HepG2 (cell line): ENCODE results near the gene CISD3. TPM values are rescaled to one million over a fixed set of nuclear protein-coding genes. Genes with fewer than 3 reads are reported as not detected.

Source experiments
- ARHGAP35 ChIP-seq: sonication (generic); formaldehyde crosslinking; IDR thresholded peaks from 2 replicates; pipeline ENCODE4 v1.9.0; 2022; ENCODE audit warnings: mild to moderate bottlenecking, inconsistent platforms, moderate library complexity, missing genetic modification reagents, borderline replicate concordance
- CBFB ChIP-seq: sonication (generic); formaldehyde crosslinking; IDR thresholded peaks from 2 replicates; pipeline ENCODE4 v1.4.0; 2020; ENCODE audit warnings: missing genetic modification reagents
- CBX5 ChIP-seq: sonication (generic); formaldehyde crosslinking; IDR thresholded peaks from 2 replicates; pipeline ENCODE4 v1.4.0; 2020; ENCODE audit warnings: missing genetic modification reagents, borderline replicate concordance
- CEBPG ChIP-seq: IDR thresholded peaks from 2 replicates; pipeline ENCODE4 v1.6.1; 2016
- EED ChIP-seq: sonication (generic); formaldehyde crosslinking; IDR thresholded peaks from 2 replicates; pipeline ENCODE4 v1.5.0; 2020; ENCODE audit warnings: mild to moderate bottlenecking, missing genetic modification reagents
- GTF3A ChIP-seq: sonication (generic); formaldehyde crosslinking; conservative IDR thresholded peaks from 2 replicates; pipeline ENCODE4 v1.4.0; 2020; ENCODE audit warnings: mild to moderate bottlenecking, missing genetic modification reagents
- HMG20A ChIP-seq: IDR thresholded peaks from 2 replicates; pipeline ENCODE4 v1.6.1; 2016; ENCODE audit warnings: borderline replicate concordance
- HMG20B ChIP-seq: conservative IDR thresholded peaks from 2 replicates; pipeline ENCODE4 v1.6.1; 2016; ENCODE audit warnings: missing genetic modification reagents, missing compliant biosample characterization
- HNRNPUL1 ChIP-seq: fragments of 200-400 bp; formaldehyde crosslinking; IDR thresholded peaks from 2 replicates; pipeline ENCODE4 v1.6.1; 2017; ENCODE audit warnings: low read depth, mild to moderate bottlenecking, low read length, moderate library complexity
- HOXA3 ChIP-seq: sonication (generic); formaldehyde crosslinking; IDR thresholded peaks from 2 replicates; pipeline ENCODE4 v1.5.0; 2020; ENCODE audit warnings: missing genetic modification reagents
- JUND ChIP-seq: sonication (generic); formaldehyde crosslinking; IDR thresholded peaks from 2 replicates; pipeline ENCODE4 v1.8.0; 2022; ENCODE audit warnings: mild to moderate bottlenecking, missing genetic modification reagents
- MTF2 ChIP-seq: sonication (generic); formaldehyde crosslinking; IDR thresholded peaks from 2 replicates; pipeline ENCODE4 v1.5.0; 2020; ENCODE audit warnings: missing genetic modification reagents, borderline replicate concordance
- SALL1 ChIP-seq: sonication (generic); formaldehyde crosslinking; IDR thresholded peaks from 2 replicates; pipeline ENCODE4 v1.8.0; 2022; ENCODE audit warnings: mild to moderate bottlenecking, missing genetic modification reagents
- SIN3B ChIP-seq: fragments of 150-350 bp; IDR thresholded peaks from 2 replicates; pipeline ENCODE4 v1.6.1; 2014; ENCODE audit warnings: low read length
- SIX1 ChIP-seq: sonication (generic); formaldehyde crosslinking; IDR thresholded peaks from 2 replicates; pipeline ENCODE4 v1.4.0; 2020; ENCODE audit warnings: missing genetic modification reagents, borderline replicate concordance
- SMYD3 ChIP-seq: sonication (generic); formaldehyde crosslinking; IDR thresholded peaks from 2 replicates; pipeline ENCODE4 v1.8.1; 2023; ENCODE audit warnings: mild to moderate bottlenecking, missing genetic modification reagents
- TAF15 ChIP-seq: fragments of 200-400 bp; formaldehyde crosslinking; IDR thresholded peaks from one replicate; pipeline ENCODE4 v1.6.1; 2018; ENCODE audit warnings: mild to moderate bottlenecking, low read depth, low read length; ENCODE audit not compliant: poor library complexity, severe bottlenecking
- ZBTB26 ChIP-seq: IDR thresholded peaks from 2 replicates; pipeline ENCODE4 v1.6.1; 2016; ENCODE audit warnings: missing compliant biosample characterization, missing genetic modification reagents, borderline replicate concordance
- ZNF124 ChIP-seq: sonication (generic); formaldehyde crosslinking; IDR thresholded peaks from 2 replicates; pipeline ENCODE4 v1.4.0; 2020; ENCODE audit warnings: missing genetic modification reagents
- ZNF20 ChIP-seq: sonication (generic); formaldehyde crosslinking; IDR thresholded peaks from 2 replicates; pipeline ENCODE4 v1.4.0; 2020; ENCODE audit warnings: mild to moderate bottlenecking, moderate library complexity, missing genetic modification reagents
- ZNF207 ChIP-seq: fragments of 450-650 bp; IDR thresholded peaks from 2 replicates; pipeline ENCODE4 v1.6.1; 2016; ENCODE audit warnings: antibody characterized with exemption, borderline replicate concordance
- ZNF484 ChIP-seq: sonication (generic); formaldehyde crosslinking; IDR thresholded peaks from 2 replicates; pipeline ENCODE4 v1.5.1; 2020; ENCODE audit warnings: mild to moderate bottlenecking, low read depth, missing genetic modification reagents, borderline replicate concordance
- ZNF530 ChIP-seq: sonication (generic); formaldehyde crosslinking; IDR thresholded peaks from 2 replicates; pipeline ENCODE4 v1.5.0; 2020; ENCODE audit warnings: low read depth, mild to moderate bottlenecking, missing genetic modification reagents
- ZNF567 ChIP-seq: sonication (generic); formaldehyde crosslinking; IDR thresholded peaks from 2 replicates; pipeline ENCODE4 v1.8.1; 2023; ENCODE audit warnings: mild to moderate bottlenecking, missing genetic modification reagents, borderline replicate concordance
- ZNF704 ChIP-seq: sonication (generic); formaldehyde crosslinking; IDR thresholded peaks from 2 replicates; pipeline ENCODE4 v1.8.1; 2023; ENCODE audit warnings: mild to moderate bottlenecking, inconsistent platforms, moderate library complexity, missing genetic modification reagents, borderline replicate concordance
- ZNF720 ChIP-seq: sonication (generic); formaldehyde crosslinking; IDR thresholded peaks from 2 replicates; pipeline ENCODE4 v1.4.0; 2020; ENCODE audit warnings: missing genetic modification reagents
- ZNF749 ChIP-seq: sonication (generic); formaldehyde crosslinking; IDR thresholded peaks from 2 replicates; pipeline ENCODE4 v1.8.0; 2022; ENCODE audit warnings: mild to moderate bottlenecking, missing genetic modification reagents, moderate library complexity, borderline replicate concordance
- ZNF772 ChIP-seq: sonication (generic); formaldehyde crosslinking; IDR thresholded peaks from 2 replicates; pipeline ENCODE4 v1.5.0; 2020; ENCODE audit warnings: mild to moderate bottlenecking, missing genetic modification reagents
- ZNF788 ChIP-seq: sonication (generic); formaldehyde crosslinking; IDR thresholded peaks from 2 replicates; pipeline ENCODE4 v1.5.0; 2020; ENCODE audit warnings: mild to moderate bottlenecking, missing genetic modification reagents, borderline replicate concordance
- ZSCAN9 ChIP-seq: IDR thresholded peaks from 2 replicates; pipeline ENCODE4 v1.6.1; 2016; ENCODE audit warnings: borderline replicate concordance
- polyA plus RNA-seq, 8 experiments: library from polyadenylated mRNA; depleted of rRNA in 3 of 8; stranded (reverse) in 7 of 8; unstranded in 1 of 8; fragments of >200 nt; fragmentation: Illumina TruSeq in 4 of 8; extraction: Trizol in 4 of 8; gene quantifications; 2 replicates each; pipeline versions ENCODE4 v1.2.1 to v1.2.3, GENCODE V29; 2011 to 2016; ENCODE audit warnings: low read depth in 4 of 8, missing spikeins in 1 of 8, mixed read lengths in 1 of 8; ENCODE audit not compliant: insufficient read depth in 1 of 8
- total RNA-seq, 5 experiments: library from RNA; depleted of rRNA; stranded (reverse); fragments of >200 nt; fragmentation: Illumina TruSeq; extraction: Trizol; gene quantifications; 2 replicates each; pipeline ENCODE4 v1.2.3, GENCODE V29; 2016; ENCODE audit warnings: low read depth in 1 of 5

Gene CISD3
- total and polyA plus RNA-seq, 2 of the 13 experiments (the other 11 are each of a cell fraction or from before 2014, with no cell fraction given), result 30.0 to 34.1 TPM

GRCh38 chr17:38752308-38753070 lies 22.3 kb downstream of the CISD3 start, which contains the start of gene PSMB3 (continued):
- TF ChIP-seq SMYD3 (CRISPR knock-in tag), result peak; percentile 94
- peak; percentile 83 for TF ChIP-seq ZNF772 (CRISPR knock-in tag)
- TF ChIP-seq ARHGAP35, result no peak; the same call in 1 of the 2 replicates
- TF ChIP-seq ZBTB26 (CRISPR knock-in tag), result 0 out of 2 replicates have a peak, but pooled peaks have one; percentile 25
- TF ChIP-seq SIX1 (CRISPR knock-in tag), result no peak
- TF ChIP-seq ZNF484, result no peak
- peak; percentile 82; the same call in 1 of the 2 replicates for TF ChIP-seq ZSCAN9
- TF ChIP-seq SALL1 (CRISPR knock-in tag), result peak; percentile 69
- no peak for TF ChIP-seq TAF15
- TF ChIP-seq ZNF207, result no peak
- TF ChIP-seq HMG20A (CRISPR knock-in tag), result no peak
- TF ChIP-seq ZNF720 (CRISPR knock-in tag), result 0 out of 2 replicates have a peak, but pooled peaks have one; percentile 14
- peak; percentile 96 for TF ChIP-seq SIN3B
- TF ChIP-seq HOXA3, result peak; percentile 84
- TF ChIP-seq CBX5 (CRISPR knock-in tag), result no peak; the same call in 1 of the 2 replicates
- no peak; the same call in 1 of the 2 replicates for TF ChIP-seq EED (CRISPR knock-in tag)
- TF ChIP-seq ZNF749, result 0 out of 2 replicates have a peak, but pooled peaks have one; percentile 52
- TF ChIP-seq CEBPG, result peak; percentile 83
- no peak; the same call in 1 of the 2 replicates for TF ChIP-seq ZNF20 (CRISPR knock-in tag)
- TF ChIP-seq CBFB, result no peak
- no peak for TF ChIP-seq GTF3A
- TF ChIP-seq JUND (CRISPR knock-in tag), result no peak
- TF ChIP-seq ZNF567, result no peak; the same call in 1 of the 2 replicates
- TF ChIP-seq ZNF704 (CRISPR knock-in tag), result peak; percentile 29; the same call in 1 of the 2 replicates
- peak; percentile 94 for TF ChIP-seq ZNF124
- peak; percentile 49; the same call in 1 of the 2 replicates for TF ChIP-seq HMG20B (CRISPR knock-in tag)
- no peak; the same call in 1 of the 2 replicates for TF ChIP-seq MTF2
- no peak for TF ChIP-seq ZNF530
- no peak for TF ChIP-seq HNRNPUL1
- TF ChIP-seq ZNF788 (CRISPR knock-in tag), result peak; percentile 58; the same call in 1 of the 2 replicates
